ENCODE results near the gene ATP2C2. TPM values are rescaled to one million over a fixed set of nuclear protein-coding genes. Genes with fewer than 3 reads are reported as not detected.
A peak's percentile ranks its signal among the peaks of the same experiment; 100 is the strongest.
"Not testable (repeated sequence)": the region's sequence is repeated elsewhere in the genome, so short reads cannot be mapped to it uniquely, and the experiment has no call there.

The ATP2C2 gene
- total RNA-seq, 4 donors from 2014 or later, result 1.1 to 25.8 (median 5.6) TPM

DNA sequence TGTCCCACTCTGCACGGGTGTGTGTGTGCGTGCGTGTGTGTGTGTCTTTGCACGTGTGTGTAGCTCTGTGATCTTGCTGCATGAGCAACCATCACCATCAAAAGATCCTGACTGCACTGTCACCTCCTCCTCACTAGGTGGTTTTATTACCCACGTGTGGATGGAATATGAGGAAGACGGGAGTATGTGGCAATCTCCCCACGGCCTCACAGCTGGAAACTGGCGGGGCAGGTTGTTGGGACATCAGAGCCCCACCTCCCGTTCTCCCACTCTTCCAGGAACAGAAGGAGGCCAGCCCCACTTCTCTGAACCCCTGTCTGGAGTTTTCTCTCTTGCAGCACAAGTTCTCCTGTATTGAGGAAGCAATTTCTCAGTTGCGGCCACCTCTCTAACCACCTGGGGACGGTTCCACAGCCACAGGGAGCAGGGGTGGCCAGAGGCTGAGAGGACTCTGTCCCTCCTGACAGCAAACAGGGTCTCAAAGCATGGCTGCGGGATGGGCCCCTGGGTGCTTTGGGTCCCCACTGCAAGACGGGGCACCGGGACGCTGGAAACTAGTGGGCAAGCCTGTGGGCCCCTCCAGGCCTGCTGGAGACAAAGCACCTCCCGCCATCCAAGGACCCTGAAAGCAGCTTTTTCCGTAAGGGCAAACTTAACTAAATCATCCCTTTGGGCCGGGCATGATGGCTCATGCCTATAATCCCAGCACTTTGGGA lies 27.9 kb upstream of the ATP2C2 start:
- Histone ChIP-seq H3K4me1 (peaks cover 0 to 6% (median 5%) of the 10 kb centered on the region in 3 donors), H3K27ac (no peak overlapping the region), H3K36me3 (no peaks in the 10 kb centered on the region), H3K4me3 (no peak overlapping the region), H3K9me3 (peaks cover 0 to 5% (median 4%) of the 10 kb centered on the region in 3 donors), H3K27me3 (no peaks in the 10 kb centered on the region)
- 42 to 62% methylated on average over 4 to 9 of the region's 18 CpGs for WGBS, 2 donors
- intact Hi-C loops (cut with DNase I), result no loop called here
- TF ChIP-seq, protein P1, sequence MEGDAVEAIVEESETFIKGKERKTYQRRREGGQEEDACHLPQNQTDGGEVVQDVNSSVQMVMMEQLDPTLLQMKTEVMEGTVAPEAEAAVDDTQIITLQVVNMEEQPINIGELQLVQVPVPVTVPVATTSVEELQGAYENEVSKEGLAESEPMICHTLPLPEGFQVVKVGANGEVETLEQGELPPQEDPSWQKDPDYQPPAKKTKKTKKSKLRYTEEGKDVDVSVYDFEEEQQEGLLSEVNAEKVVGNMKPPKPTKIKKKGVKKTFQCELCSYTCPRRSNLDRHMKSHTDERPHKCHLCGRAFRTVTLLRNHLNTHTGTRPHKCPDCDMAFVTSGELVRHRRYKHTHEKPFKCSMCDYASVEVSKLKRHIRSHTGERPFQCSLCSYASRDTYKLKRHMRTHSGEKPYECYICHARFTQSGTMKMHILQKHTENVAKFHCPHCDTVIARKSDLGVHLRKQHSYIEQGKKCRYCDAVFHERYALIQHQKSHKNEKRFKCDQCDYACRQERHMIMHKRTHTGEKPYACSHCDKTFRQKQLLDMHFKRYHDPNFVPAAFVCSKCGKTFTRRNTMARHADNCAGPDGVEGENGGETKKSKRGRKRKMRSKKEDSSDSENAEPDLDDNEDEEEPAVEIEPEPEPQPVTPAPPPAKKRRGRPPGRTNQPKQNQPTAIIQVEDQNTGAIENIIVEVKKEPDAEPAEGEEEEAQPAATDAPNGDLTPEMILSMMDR (IDR thresholded peaks at IDR 0.05), result peak in 3 of 6 experiments; percentile 31 to 72 (median 36)
- TF ChIP-seq POLR2A (IDR thresholded peaks at IDR 0.05), result no peak
- no peak for DNase-seq

DNA sequence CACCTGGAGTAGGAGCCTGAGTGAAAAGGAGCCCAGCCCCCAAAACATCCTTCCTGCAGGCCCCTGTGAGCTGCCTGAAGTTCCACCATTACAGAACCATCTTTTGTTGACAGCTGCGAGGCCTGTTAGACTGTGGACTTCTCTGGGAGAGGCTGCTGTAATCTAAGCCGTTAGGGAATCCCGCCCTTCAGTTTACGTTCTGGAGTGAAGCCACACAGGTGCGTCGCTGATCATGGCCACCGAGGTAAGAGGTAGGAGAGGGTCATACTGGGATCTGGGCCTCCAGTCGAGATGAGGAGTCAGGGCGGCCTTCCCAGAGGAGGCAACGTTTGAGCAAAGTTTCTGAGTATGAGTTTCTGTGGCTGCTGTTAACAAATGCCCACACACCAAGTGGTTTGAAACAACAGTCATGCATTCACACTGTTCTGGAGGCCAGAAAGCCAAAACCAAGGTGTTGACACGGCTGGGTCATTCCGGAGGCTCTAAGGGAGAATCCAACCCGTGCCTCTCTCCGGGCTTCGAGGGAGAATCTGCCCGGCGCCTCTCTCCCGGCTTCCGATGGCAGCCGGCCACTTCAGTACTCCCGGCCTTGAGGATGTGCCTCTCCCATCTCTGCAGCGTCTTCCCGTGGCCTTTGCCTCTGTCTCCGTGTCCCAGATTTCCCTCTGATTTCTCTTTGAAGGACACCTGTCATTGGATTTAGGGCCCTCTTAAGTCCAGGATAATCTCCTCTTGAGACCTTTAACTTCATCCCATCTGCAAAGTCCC lies 26.6 kb upstream of the ATP2C2 start:
- TF ChIP-seq, protein P1 (IDR thresholded peaks at IDR 0.05), result no peak
- TF ChIP-seq POLR2A (IDR thresholded peaks at IDR 0.05), result no peak
- H3K9me3 ChIP-seq, result peaks cover 0 to 5% (median 4%) of the 10 kb centered on the region in 3 donors
- H3K36me3 ChIP-seq, result no peaks in the 10 kb centered on the region
- DNase-seq, result no peak
- no peak overlapping the region for H3K4me3 ChIP-seq
- 89 to 94% methylated on average over 12 to 23 of the region's 24 CpGs for WGBS, 2 donors
- peaks cover 0 to 4% (median 0%) of the 10 kb centered on the region in 4 donors for H3K27me3 ChIP-seq
- peaks cover 0 to 6% (median 5%) of the 10 kb centered on the region in 3 donors for H3K4me1 ChIP-seq
- intact Hi-C loops (cut with DNase I), result no loop called here
- no peak overlapping the region for H3K27ac ChIP-seq

DNA sequence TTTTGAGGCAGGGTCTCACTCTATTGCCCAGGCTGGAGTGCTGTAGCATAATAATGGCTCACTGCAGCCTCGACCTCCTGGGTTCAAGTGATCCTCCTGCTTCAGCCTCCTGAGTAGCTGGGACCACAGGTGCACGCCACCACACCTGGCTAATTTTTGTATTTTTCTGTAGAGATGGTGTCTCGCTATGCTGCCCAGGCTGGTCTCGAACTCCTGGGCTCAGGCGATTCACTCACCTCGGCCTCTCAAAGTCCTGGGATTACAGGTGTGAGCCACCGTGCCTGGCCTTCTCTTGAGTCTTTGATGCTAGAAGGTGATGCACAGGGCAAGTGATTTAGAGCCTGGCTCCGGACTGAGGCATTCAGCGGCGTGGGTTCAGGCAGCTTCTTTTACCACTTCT lies 24.5 kb upstream of the ATP2C2 start:
- DNase-seq; H3K4me1 ChIP-seq; H3K9me3 ChIP-seq; intact Hi-C loops (cut with DNase I); H3K36me3 ChIP-seq; H3K4me3 ChIP-seq; H3K27ac ChIP-seq; H3K27me3 ChIP-seq: not testable (repeated sequence)
- WGBS, 2 donors, result 88 to 93% methylated on average over 10 of the region's 10 CpGs

DNA sequence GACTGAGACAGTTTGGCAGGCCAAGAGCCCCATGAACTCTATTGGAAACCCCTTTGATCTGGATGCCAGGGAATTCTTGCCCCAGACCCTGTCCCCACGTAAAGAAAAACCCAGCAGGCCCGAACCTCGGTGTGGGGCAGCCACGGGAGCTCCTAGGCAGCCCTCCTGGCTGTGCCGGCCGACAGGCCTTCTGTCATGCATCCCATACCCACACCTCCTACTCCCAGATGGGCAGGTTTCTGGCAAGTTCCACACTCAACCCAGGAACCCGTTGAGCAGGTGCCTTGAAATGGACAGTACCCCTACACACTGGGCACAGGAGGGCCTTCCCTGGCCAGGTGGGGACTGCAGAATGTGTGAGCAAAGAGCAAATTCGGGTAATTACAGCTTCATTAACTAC lies 23.6 kb upstream of the ATP2C2 start:
- Histone ChIP-seq H3K27me3 (peaks cover 0 to 7% (median 0%) of the 10 kb centered on the region in 4 donors), H3K9me3 (no peaks in the 10 kb centered on the region), H3K36me3 (no peaks in the 10 kb centered on the region), H3K4me3 (no peak overlapping the region), H3K27ac (no peak overlapping the region), H3K4me1 (peaks cover 0 to 6% (median 5%) of the 10 kb centered on the region in 3 donors)
- TF ChIP-seq, protein P1 (IDR thresholded peaks at IDR 0.05), result no peak
- TF ChIP-seq POLR2A (IDR thresholded peaks at IDR 0.05), result no peak
- 70 to 94% methylated on average over 2 to 3 of the region's 8 CpGs for WGBS, 2 donors
- no peak for DNase-seq
- intact Hi-C loops (cut with DNase I), result no loop called here

DNA sequence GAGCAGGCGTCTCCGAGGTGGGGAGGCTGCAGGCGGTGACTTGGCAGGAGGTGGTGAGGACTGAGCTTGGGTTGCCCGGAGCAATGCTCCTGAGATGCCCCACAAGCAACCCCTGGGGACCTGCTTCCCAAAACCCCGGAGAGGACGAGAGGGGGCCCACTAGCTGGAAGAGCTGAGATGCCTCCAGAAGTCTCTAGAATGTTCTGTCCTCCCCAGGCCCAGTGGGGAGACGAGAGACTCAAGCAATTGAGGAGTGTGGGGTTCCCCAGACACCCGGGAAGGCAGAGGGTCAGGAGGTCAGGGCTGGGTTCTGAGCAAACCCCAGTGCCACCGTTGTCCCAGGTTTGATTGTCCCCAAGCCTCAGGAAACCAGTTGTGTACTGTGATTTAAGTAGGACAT lies 21.2 kb upstream of the ATP2C2 start:
- Histone ChIP-seq H3K4me3 (no peak overlapping the region), H3K27ac (no peak overlapping the region), H3K36me3 (no peaks in the 10 kb centered on the region), H3K4me1 (no peaks in the 10 kb centered on the region), H3K27me3 (peaks cover 0 to 7% (median 0%) of the 10 kb centered on the region in 4 donors), H3K9me3 (no peaks in the 10 kb centered on the region)
- no peak for DNase-seq
- intact Hi-C loops (cut with DNase I), result no loop called here
- TF ChIP-seq, protein P1 (IDR thresholded peaks at IDR 0.05), result no peak
- TF ChIP-seq POLR2A (IDR thresholded peaks at IDR 0.05), result no peak
- 81 to 87% methylated on average over 5 to 7 of the region's 9 CpGs for WGBS, 2 donors

Data from esophagus squamous epithelium (tissue), 5 donors.